Peyer's patch (tissue), 4 donors: ENCODE results near the gene RAB44. TPM values are rescaled to one million over a fixed set of nuclear protein-coding genes. Genes with fewer than 3 reads are reported as not detected.

Experiments used
- DNase-seq, 3 donors: peaks; one replicate each; pipeline ENCODE4 v3.0.0-alpha.2; 2017 to 2019
- H3K27ac ChIP-seq, 4 donors: fragments of 200-600 bp; sonication (generic); one replicate each; pipeline ENCODE4 v1.5.1; 2016 to 2019
- H3K27me3 ChIP-seq, 2 donors: fragments of 200-600 bp; sonication (generic); one replicate each; pipeline ENCODE4 v1.5.1; 2019
- H3K36me3 ChIP-seq, 3 donors: fragments of 200-600 bp; sonication (generic); one replicate each; pipeline ENCODE4 v1.5.1; 2016 to 2019
- H3K4me1 ChIP-seq, 4 donors: fragments of 200-600 bp; sonication (generic); one replicate each; pipeline ENCODE4 v1.5.1; 2016 to 2019
- H3K4me3 ChIP-seq, 4 donors: fragments of 200-600 bp; sonication (generic); 1 replicate in 3 of 4; 2 replicates in 1 of 4; pipeline ENCODE4 v1.5.1; 2016 to 2019; ENCODE audit warnings: mild to moderate bottlenecking in 1 of 4
- H3K9me3 ChIP-seq, 4 donors: fragments of 200-600 bp; sonication (generic); one replicate each; pipeline ENCODE4 v1.5.1; 2016 to 2019; ENCODE audit warnings: mild to moderate bottlenecking in 1 of 4
- POLR2A ChIP-seq, 2 donors: fragments of 450-650 bp; IDR thresholded peaks; one replicate each; pipeline ENCODE4 v1.5.1; 2017; ENCODE audit warnings: antibody characterized with exemption in 2 of 2, mild to moderate bottlenecking in 2 of 2, moderate library complexity in 2 of 2
- total RNA-seq, 4 donors: library from RNA; depleted of rRNA; stranded (reverse); fragments of >200 nt; gene quantifications; one replicate each; pipeline ENCODE4 v1.1.0, GENCODE V29; 2016
- TF ChIP-seq, protein P1 (sequence below), 6 experiments: fragments of 450-650 bp in 4 of 6; fragments of 200-600 bp in 2 of 6; sonication (generic) in 1 of 6; IDR thresholded peaks; one replicate each; pipeline ENCODE4 v1.5.1; 2017 to 2019; ENCODE audit warnings: antibody characterized with exemption in 6 of 6, mild to moderate bottlenecking in 3 of 6, moderate library complexity in 1 of 6

Gene RAB44
- total RNA-seq, 4 donors from 2014 or later = 0.47 to 3.3 (median 0.80) TPM

DNA sequence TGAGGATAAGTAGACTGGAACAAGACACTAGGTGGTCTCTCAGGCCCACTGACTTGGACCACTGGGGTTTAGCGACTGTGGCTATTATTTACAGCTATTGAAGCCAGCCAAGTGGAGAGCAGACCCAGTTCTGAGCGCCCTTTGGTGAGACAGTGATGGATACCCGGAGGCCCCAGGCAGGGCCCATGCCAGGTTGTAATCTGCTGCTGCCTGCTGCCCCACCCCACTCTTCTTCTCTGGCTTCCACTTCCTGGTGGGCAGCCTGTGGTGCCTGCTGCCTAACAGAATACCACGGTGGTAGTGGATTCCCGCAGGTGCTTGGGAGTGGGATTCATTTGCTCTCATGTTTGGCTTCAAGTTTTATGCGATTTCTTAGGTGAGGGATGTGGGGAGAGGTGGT, 570 bp downstream of the RAB44 start:
- peak in 1 of 3 donors; percentile 39 for DNase-seq
- Histone ChIP-seq H3K4me3 (no peak overlapping the region), H3K27ac (no peak overlapping the region), H3K4me1 (peaks cover 0 to 4% (median 0%) of the 10 kb centered on the region in 4 donors), H3K27me3 (no peaks in the 10 kb centered on the region), H3K9me3 (no peaks in the 10 kb centered on the region), H3K36me3 (no peaks in the 10 kb centered on the region)
- TF ChIP-seq, protein P1, sequence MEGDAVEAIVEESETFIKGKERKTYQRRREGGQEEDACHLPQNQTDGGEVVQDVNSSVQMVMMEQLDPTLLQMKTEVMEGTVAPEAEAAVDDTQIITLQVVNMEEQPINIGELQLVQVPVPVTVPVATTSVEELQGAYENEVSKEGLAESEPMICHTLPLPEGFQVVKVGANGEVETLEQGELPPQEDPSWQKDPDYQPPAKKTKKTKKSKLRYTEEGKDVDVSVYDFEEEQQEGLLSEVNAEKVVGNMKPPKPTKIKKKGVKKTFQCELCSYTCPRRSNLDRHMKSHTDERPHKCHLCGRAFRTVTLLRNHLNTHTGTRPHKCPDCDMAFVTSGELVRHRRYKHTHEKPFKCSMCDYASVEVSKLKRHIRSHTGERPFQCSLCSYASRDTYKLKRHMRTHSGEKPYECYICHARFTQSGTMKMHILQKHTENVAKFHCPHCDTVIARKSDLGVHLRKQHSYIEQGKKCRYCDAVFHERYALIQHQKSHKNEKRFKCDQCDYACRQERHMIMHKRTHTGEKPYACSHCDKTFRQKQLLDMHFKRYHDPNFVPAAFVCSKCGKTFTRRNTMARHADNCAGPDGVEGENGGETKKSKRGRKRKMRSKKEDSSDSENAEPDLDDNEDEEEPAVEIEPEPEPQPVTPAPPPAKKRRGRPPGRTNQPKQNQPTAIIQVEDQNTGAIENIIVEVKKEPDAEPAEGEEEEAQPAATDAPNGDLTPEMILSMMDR (IDR thresholded peaks at IDR 0.05) = no peak
- TF ChIP-seq POLR2A (IDR thresholded peaks at IDR 0.05) = no peak

DNA sequence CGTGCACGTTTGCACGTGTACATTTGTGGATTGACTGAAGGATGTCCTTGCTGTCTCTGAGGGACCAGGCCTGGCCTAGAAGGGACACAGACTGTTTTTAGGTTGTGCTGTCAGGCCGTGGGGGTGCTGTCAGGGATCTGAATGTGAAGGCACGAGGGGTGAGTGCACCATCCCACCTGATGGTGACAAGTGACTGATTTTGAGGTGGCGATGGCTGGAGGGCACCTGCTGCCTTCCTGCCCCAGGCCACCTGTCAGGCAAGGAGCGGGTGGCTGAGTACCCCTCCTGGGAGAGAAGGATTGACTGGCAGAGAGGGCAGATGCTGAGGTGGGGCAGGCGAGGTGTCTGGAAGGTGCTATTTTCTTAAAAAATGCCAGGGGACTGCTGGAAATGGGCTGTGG, 1.2 kb downstream of the RAB44 start:
- DNase-seq = peak in 1 of 3 donors; percentile 42
- no peaks in the 10 kb centered on the region for H3K27me3 ChIP-seq
- peaks cover 0 to 4% (median 0%) of the 10 kb centered on the region in 4 donors for H3K4me1 ChIP-seq
- peak overlapping the region in 2 of 4 donors; percentile 13 to 20 for H3K27ac ChIP-seq
- H3K36me3 ChIP-seq = no peaks in the 10 kb centered on the region
- TF ChIP-seq, protein P1 (IDR thresholded peaks at IDR 0.05) = no peak
- TF ChIP-seq POLR2A (IDR thresholded peaks at IDR 0.05) = no peak
- H3K9me3 ChIP-seq = no peaks in the 10 kb centered on the region
- no peak overlapping the region for H3K4me3 ChIP-seq

DNA sequence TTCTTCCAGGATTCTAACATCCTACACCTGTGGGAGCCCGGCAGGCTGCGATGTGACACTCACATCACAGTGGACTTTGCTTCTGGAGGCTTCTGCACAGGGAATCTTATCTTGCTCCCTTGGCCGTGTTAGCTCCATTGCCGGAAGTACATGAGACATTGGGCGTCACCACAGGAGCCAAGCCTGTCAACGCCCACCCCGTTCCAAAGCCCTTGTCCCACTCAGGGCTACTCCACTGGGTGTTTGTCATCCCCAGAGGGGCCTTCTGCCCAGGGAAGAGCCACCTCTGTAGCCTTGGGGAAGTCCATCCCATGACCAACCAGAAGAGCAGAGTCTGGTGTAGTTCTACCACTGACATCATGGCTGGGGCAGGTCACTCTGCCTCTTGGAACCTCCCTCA, 1.7 kb downstream of the RAB44 start:
- H3K36me3 ChIP-seq = no peaks in the 10 kb centered on the region
- H3K27ac ChIP-seq = peak overlapping the region in 2 of 4 donors; percentile 13 to 20
- no peak overlapping the region for H3K4me3 ChIP-seq
- peaks cover 0 to 4% (median 0%) of the 10 kb centered on the region in 4 donors for H3K4me1 ChIP-seq
- DNase-seq = peak in 2 of 3 donors; percentile 57 to 69
- TF ChIP-seq, protein P1 (IDR thresholded peaks at IDR 0.05) = no peak
- TF ChIP-seq POLR2A (IDR thresholded peaks at IDR 0.05) = no peak
- no peaks in the 10 kb centered on the region for H3K27me3 ChIP-seq
- no peaks in the 10 kb centered on the region for H3K9me3 ChIP-seq

DNA sequence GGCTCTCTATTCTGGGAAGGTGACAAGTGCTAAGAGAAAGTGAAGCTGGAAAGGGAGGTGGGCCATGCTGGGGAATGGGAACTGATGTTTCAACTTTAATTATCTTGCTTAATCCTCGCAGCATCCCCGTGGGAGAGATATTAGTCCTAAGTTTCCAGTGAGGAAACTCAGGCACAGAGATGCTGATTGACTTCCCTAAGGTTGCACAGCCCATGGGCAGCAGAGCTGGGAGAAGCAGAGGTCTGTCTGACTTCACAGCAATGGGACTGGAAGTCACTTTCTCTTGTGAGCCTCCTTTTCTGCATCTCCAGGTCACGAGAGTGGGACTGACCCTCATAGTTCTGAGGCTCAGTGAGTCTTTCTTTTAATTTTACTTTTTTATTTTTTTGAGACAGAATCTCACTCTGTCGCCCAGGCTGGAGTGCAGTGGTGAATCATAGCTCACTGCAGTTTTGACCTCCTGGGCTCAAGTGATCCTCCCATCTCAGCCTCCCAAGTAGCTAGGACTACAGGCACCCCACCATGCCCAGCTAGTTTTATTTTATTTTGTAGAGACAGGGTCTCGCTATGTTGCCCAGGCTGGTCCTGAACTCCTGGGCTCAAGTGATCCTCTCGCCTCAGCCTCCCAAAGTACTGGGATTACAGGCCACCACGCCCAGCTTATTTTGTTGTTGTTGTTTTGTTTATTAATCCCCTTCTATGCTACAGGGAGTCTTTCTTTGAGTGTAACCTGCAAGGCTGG, 2.6 kb downstream of the RAB44 start:
- H3K9me3 ChIP-seq = no peaks in the 10 kb centered on the region
- no peaks in the 10 kb centered on the region for H3K27me3 ChIP-seq
- H3K4me1 ChIP-seq = peaks cover 0 to 4% (median 0%) of the 10 kb centered on the region in 4 donors
- peak in 1 of 3 donors; percentile 19 for DNase-seq
- no peaks in the 10 kb centered on the region for H3K36me3 ChIP-seq
- TF ChIP-seq POLR2A (IDR thresholded peaks at IDR 0.05) = no peak
- TF ChIP-seq, protein P1 (IDR thresholded peaks at IDR 0.05) = no peak
- H3K27ac ChIP-seq = no peak overlapping the region
- H3K4me3 ChIP-seq = no peak overlapping the region

DNA sequence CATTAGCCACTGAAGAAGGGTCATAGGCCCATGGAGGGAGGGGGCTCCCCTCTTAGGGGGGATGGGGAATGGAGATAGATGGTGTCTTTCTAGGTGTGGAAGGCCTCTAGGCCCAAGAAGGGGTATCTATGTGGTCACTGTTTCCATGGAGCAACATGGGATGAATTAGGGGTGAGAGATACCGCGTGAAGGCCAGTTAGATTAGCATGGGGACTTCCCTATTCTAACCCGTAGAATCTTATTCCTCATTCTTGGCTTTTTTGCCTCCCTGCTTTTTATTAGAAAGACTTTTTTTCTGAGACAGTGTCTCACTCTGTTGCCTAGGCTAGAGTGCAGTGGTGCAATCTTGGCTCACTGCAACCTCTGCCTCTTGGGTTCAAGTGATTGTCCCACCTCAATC, 3.2 kb downstream of the RAB44 start:
- DNase-seq = peak in 1 of 3 donors; percentile 32
- H3K27me3 ChIP-seq = no peaks in the 10 kb centered on the region
- peaks cover 0 to 4% (median 0%) of the 10 kb centered on the region in 4 donors for H3K4me1 ChIP-seq
- no peak for TF ChIP-seq POLR2A (IDR thresholded peaks at IDR 0.05)
- TF ChIP-seq, protein P1 (IDR thresholded peaks at IDR 0.05) = no peak
- no peak overlapping the region for H3K4me3 ChIP-seq
- H3K27ac ChIP-seq = no peak overlapping the region
- H3K9me3 ChIP-seq = no peaks in the 10 kb centered on the region
- no peaks in the 10 kb centered on the region for H3K36me3 ChIP-seq
